HepG2 (cell line): ENCODE results near the gene SLC35F4. TPM values are rescaled to one million over a fixed set of nuclear protein-coding genes. Genes with fewer than 3 reads are reported as not detected.

Experiments
- ATAC-seq: fragments of 200-7000 bp; cut with Tn5 transposase; 3 replicates; pipeline ENCODE4 v1.9.1; 2020; ENCODE audit warnings: mild to moderate bottlenecking, moderate library complexity
- BruUV-seq: library from RNA; stranded (reverse); fragments of 400-500 nt; replicated peaks from 2 replicates; lab custom pipeline; 2021; lab: Mats Ljungman, UMichigan
- CTCF ChIA-PET: fragments of 300-600 bp; formaldehyde crosslinking; extraction: SDS; loops from one replicate; lab custom pipeline; 2021; ENCODE audit warnings: low total read pairs, inconsistent platforms, low intra/inter-chr PET ratio; lab: Yijun Ruan, JAX
- POLR2A ChIA-PET: fragments of 350-600 bp; sonication (Branson Sonifier 250); formaldehyde crosslinking; loops from one replicate; lab custom pipeline; 2020; ENCODE audit warnings: antibody characterized with exemption, inconsistent platforms; lab: Yijun Ruan, JAX
- DNase-seq: peaks from one replicate; pipeline ENCODE4 v3.0.0-alpha.2; 2015; ENCODE audit warnings: low spot score
- FAIRE-seq: peaks from 3 replicates; lab custom pipeline; 2011; peaks lifted over from hg19 to GRCh38; lab: Jason Lieb, UNC
- H2AFZ ChIP-seq: one replicate; pipeline ENCODE4 v1.6.1; 2011; ENCODE audit warnings: low read length, inconsistent platforms
- H3K27ac ChIP-seq: fragments of 300-600 bp; 3 replicates; pipeline ENCODE4 v1.8.0; 2011; ENCODE audit warnings: mixed run types, mild to moderate bottlenecking, mixed read lengths, low read length, inconsistent platforms; ENCODE audit not compliant: insufficient read depth; ENCODE audit errors: extremely low read length
- H3K27me3 ChIP-seq, 2 experiments: fragments of 200-600 bp in 1 of 2; 2 replicates in 1 of 2; 3 replicates in 1 of 2; pipeline versions ENCODE4 v1.6.0 to v1.8.0; 2011; ENCODE audit warnings: low read length in 2 of 2, mild to moderate bottlenecking in 2 of 2, moderate library complexity in 2 of 2, inconsistent platforms in 1 of 2; ENCODE audit not compliant: insufficient read depth in 2 of 2, control insufficient read depth in 1 of 2
- H3K36me3 ChIP-seq, 2 experiments: fragments of 200-600 bp in 1 of 2; replicated peaks in 1 of 2; 2 replicates in 1 of 2; 3 replicates in 1 of 2; pipeline versions ENCODE4 v1.5.1 to v1.8.0; 2011; ENCODE audit warnings: low read length in 2 of 2, inconsistent platforms in 1 of 2; ENCODE audit not compliant: insufficient read depth in 2 of 2, control insufficient read depth in 1 of 2
- H3K4me1 ChIP-seq: 2 replicates; pipeline ENCODE4 v1.5.1; 2012; ENCODE audit warnings: low read length, inconsistent platforms; ENCODE audit not compliant: insufficient read depth
- H3K4me2 ChIP-seq: 2 replicates; pipeline ENCODE4 v1.6.0; 2011; ENCODE audit warnings: low read depth, low read length, inconsistent platforms
- H3K4me3 ChIP-seq, 3 experiments: fragments of 200-600 bp in 1 of 3; sonication (generic), shearing (Covaris generic) in 1 of 3; replicated peaks in 1 of 3; 2 replicates each; pipeline ENCODE4 v1.5.1; 2011 to 2016; ENCODE audit warnings: low read length in 3 of 3, inconsistent platforms in 2 of 3, low read depth in 2 of 3, mild to moderate bottlenecking in 2 of 3, control low read depth in 1 of 3, mixed read lengths in 1 of 3; ENCODE audit not compliant: insufficient read depth in 1 of 3
- H3K79me2 ChIP-seq: one replicate; pipeline ENCODE4 v1.6.1; 2011; ENCODE audit warnings: low read length, inconsistent platforms; ENCODE audit not compliant: insufficient read depth
- H3K9ac ChIP-seq: 2 replicates; pipeline ENCODE4 v1.6.0; 2011; ENCODE audit warnings: mild to moderate bottlenecking, low read depth, low read length, inconsistent platforms; ENCODE audit not compliant: insufficient read depth
- H3K9me3 ChIP-seq: 2 replicates; pipeline ENCODE4 v1.5.1; 2012; ENCODE audit warnings: mild to moderate bottlenecking, low read length
- H4K20me1 ChIP-seq: 2 replicates; pipeline ENCODE4 v1.6.0; 2011; ENCODE audit warnings: inconsistent platforms, mild to moderate bottlenecking, low read length, moderate library complexity; ENCODE audit not compliant: insufficient read depth
- AHR ChIP-seq: IDR thresholded peaks from 2 replicates; pipeline ENCODE4 v1.6.1; 2018; ENCODE audit warnings: missing genetic modification reagents, missing compliant biosample characterization
- HOXA5 ChIP-seq: sonication (generic); formaldehyde crosslinking; IDR thresholded peaks from 2 replicates; pipeline ENCODE4 v1.4.0; 2020; ENCODE audit warnings: missing genetic modification reagents
- JUNB ChIP-seq: sonication (generic); formaldehyde crosslinking; IDR thresholded peaks from 2 replicates; pipeline ENCODE4 v1.8.0; 2022; ENCODE audit warnings: missing genetic modification reagents, mild to moderate bottlenecking, borderline replicate concordance
- MAFF ChIP-seq: IDR thresholded peaks from 2 replicates; pipeline ENCODE4 v1.6.1; 2011; ENCODE audit warnings: low read depth, low read length, improper control_type of control experiment
- MAFG ChIP-seq: sonication (generic); formaldehyde crosslinking; IDR thresholded peaks from 2 replicates; pipeline ENCODE4 v1.5.1; 2020; ENCODE audit warnings: mild to moderate bottlenecking, missing genetic modification reagents
- MAFK ChIP-seq, 2 experiments: IDR thresholded peaks in 1 of 2; conservative IDR thresholded peaks in 1 of 2; 2 replicates each; pipeline ENCODE4 v1.6.1; 2011; ENCODE audit warnings: improper control_type of control experiment in 2 of 2, low read length in 2 of 2
- NPAS2 ChIP-seq: sonication (generic); formaldehyde crosslinking; IDR thresholded peaks from 2 replicates; pipeline ENCODE4 v1.8.0; 2022; ENCODE audit warnings: mild to moderate bottlenecking, missing genetic modification reagents, borderline replicate concordance
- PLSCR1 ChIP-seq: sonication (generic); formaldehyde crosslinking; IDR thresholded peaks from 2 replicates; pipeline ENCODE4 v1.5.0; 2020; ENCODE audit warnings: missing genetic modification reagents, mild to moderate bottlenecking, borderline replicate concordance
- RELA ChIP-seq: sonication (generic); formaldehyde crosslinking; IDR thresholded peaks from 2 replicates; pipeline ENCODE4 v1.4.0; 2020; ENCODE audit warnings: missing genetic modification reagents
- RFX5 ChIP-seq: IDR thresholded peaks from 2 replicates; pipeline ENCODE4 v1.6.1; 2011; ENCODE audit warnings: low read depth, low read length, improper control_type of control experiment
- SMARCC2 ChIP-seq: fragments of 450-650 bp; IDR thresholded peaks from 2 replicates; pipeline ENCODE4 v1.6.1; 2017; ENCODE audit warnings: antibody characterized with exemption, mild to moderate bottlenecking
- YEATS4 ChIP-seq: sonication (generic); formaldehyde crosslinking; IDR thresholded peaks from 2 replicates; pipeline ENCODE4 v1.4.0; 2020; ENCODE audit warnings: missing genetic modification reagents, borderline replicate concordance
- ZNF331 ChIP-seq: sonication (generic); formaldehyde crosslinking; IDR thresholded peaks from 2 replicates; pipeline ENCODE4 v1.4.0; 2020; ENCODE audit warnings: missing genetic modification reagents
- ZNF33B ChIP-seq: sonication (generic); formaldehyde crosslinking; IDR thresholded peaks from 2 replicates; pipeline ENCODE4 v1.5.1; 2020; ENCODE audit warnings: mild to moderate bottlenecking, missing genetic modification reagents
- ZNF468 ChIP-seq: sonication (generic); formaldehyde crosslinking; IDR thresholded peaks from 2 replicates; pipeline ENCODE4 v1.8.0; 2022; ENCODE audit warnings: mild to moderate bottlenecking, moderate library complexity, missing genetic modification reagents
- ZNF670 ChIP-seq: sonication (generic); formaldehyde crosslinking; IDR thresholded peaks from 2 replicates; pipeline ENCODE4 v1.8.0; 2022; ENCODE audit warnings: mild to moderate bottlenecking, missing genetic modification reagents, borderline replicate concordance
- WGBS: methylation state at CpG from one replicate; pipeline ENCODE4 v1.1.6; 2017; ENCODE audit warnings: low lambda C conversion rate; 5-methylcytosine and 5-hydroxymethylcytosine counted together
- in situ Hi-C: cut with HindIII; loops from 2 replicates; pipeline ENCODE4 v1.10.0; 2017; ENCODE audit warnings: low pct_unique_long_range_greater_than_20kb; ENCODE audit not compliant: extremely low pct_ligation_motif_present
- intact Hi-C: fragments of 100-400 bp; cut with micrococcal nuclease; formaldehyde crosslinking; loops from one replicate; pipeline ENCODE4 v1.10.0; 2022; ENCODE audit not compliant: unreplicated experiment
- polyA plus RNA-seq, 8 experiments: library from polyadenylated mRNA; depleted of rRNA in 3 of 8; stranded (reverse) in 7 of 8; unstranded in 1 of 8; fragments of >200 nt; fragmentation: Illumina TruSeq in 4 of 8; extraction: Trizol in 4 of 8; gene quantifications; 2 replicates each; pipeline versions ENCODE4 v1.2.1 to v1.2.3, GENCODE V29; 2011 to 2016; ENCODE audit warnings: low read depth in 4 of 8, missing spikeins in 1 of 8, mixed read lengths in 1 of 8; ENCODE audit not compliant: insufficient read depth in 1 of 8
- total RNA-seq, 5 experiments: library from RNA; depleted of rRNA; stranded (reverse); fragments of >200 nt; fragmentation: Illumina TruSeq; extraction: Trizol; gene quantifications; 2 replicates each; pipeline ENCODE4 v1.2.3, GENCODE V29; 2016; ENCODE audit warnings: low read depth in 1 of 5
- TF ChIP-seq, protein P1 (sequence below): sonication (generic); formaldehyde crosslinking; IDR thresholded peaks from 2 replicates; pipeline ENCODE4 v1.5.1; 2020; ENCODE audit warnings: missing genetic modification reagents, mild to moderate bottlenecking, borderline replicate concordance

Gene SLC35F4
- total and polyA plus RNA-seq, 2 of the 13 experiments (the other 11 are each of a cell fraction or from before 2014, with no cell fraction given): not detected

GRCh38 chr14:57869617-57870016 is 3.7 kb upstream of the SLC35F4 start:
- CTCF ChIA-PET: no interaction called here
- ATAC-seq: peak; percentile 53; the same call in 2 of the 3 replicates
- in situ Hi-C loops (no loop called here), intact Hi-C loops (loop anchor here (2.0 kb wide), 1 partner anchor 383 kb away; no protein-coding TSS in a partner anchor)
- POLR2A ChIA-PET: no interaction called here
- no peak for FAIRE-seq
- Histone ChIP-seq H3K9ac (no peak overlapping the region), H3K36me3 (no peaks in the 10 kb centered on the region), H3K4me3 (no peak overlapping the region), H3K79me2 (no peaks in the 10 kb centered on the region), H3K27ac (no peak overlapping the region), H2AFZ (no peak overlapping the region), H3K27me3 (no peaks in the 10 kb centered on the region), H3K9me3 (no peaks in the 10 kb centered on the region), H4K20me1 (no peaks in the 10 kb centered on the region), H3K4me1 (peaks cover 11% of the 10 kb centered on the region), H3K4me2 (no peak overlapping the region)
- TF ChIP-seq MAFF (peak; percentile 95), JUNB (CRISPR knock-in tag) (no peak), MAFG (CRISPR knock-in tag) (peak; percentile 67; the same call in 1 of the 2 replicates), MAFK (conservative IDR thresholded peaks at IDR 0.05 in 1 of 2, IDR thresholded peaks at IDR 0.05 in 1 of 2; ENCODE audit: low read length in 2 of 2) (peak; percentile 95)
- no peak for DNase-seq
- no TSS peak for BruUV-seq

- H3K9ac ChIP-seq: no peak overlapping the region
- no peak overlapping the region for H3K27ac ChIP-seq
- no peak overlapping the region for H2AFZ ChIP-seq
- H3K79me2 ChIP-seq: no peaks in the 10 kb centered on the region
- peaks cover 11% of the 10 kb centered on the region for H3K4me1 ChIP-seq
- ATAC-seq (no peak), DNase-seq (no peak), FAIRE-seq (no peak)
- H3K4me2 ChIP-seq: no peak overlapping the region
- 45% methylated on average over 16 of the region's 19 CpGs for WGBS
- POLR2A ChIA-PET: no interaction called here
- H3K4me3 ChIP-seq: no peak overlapping the region
- no peaks in the 10 kb centered on the region for H3K27me3 ChIP-seq
- H3K36me3 ChIP-seq: no peaks in the 10 kb centered on the region
- intact Hi-C loops (no loop called here), in situ Hi-C loops (no loop called here)
- H3K9me3 ChIP-seq: no peaks in the 10 kb centered on the region
- H4K20me1 ChIP-seq: no peaks in the 10 kb centered on the region
- TF ChIP-seq ZNF670 (CRISPR knock-in tag): no peak
- no peak for TF ChIP-seq AHR (CRISPR knock-in tag)
- TF ChIP-seq PLSCR1 (CRISPR knock-in tag): no peak
- TF ChIP-seq, protein P1, sequence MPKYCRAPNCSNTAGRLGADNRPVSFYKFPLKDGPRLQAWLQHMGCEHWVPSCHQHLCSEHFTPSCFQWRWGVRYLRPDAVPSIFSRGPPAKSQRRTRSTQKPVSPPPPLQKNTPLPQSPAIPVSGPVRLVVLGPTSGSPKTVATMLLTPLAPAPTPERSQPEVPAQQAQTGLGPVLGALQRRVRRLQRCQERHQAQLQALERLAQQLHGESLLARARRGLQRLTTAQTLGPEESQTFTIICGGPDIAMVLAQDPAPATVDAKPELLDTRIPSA (CRISPR knock-in tag): no peak
- TF ChIP-seq RELA (CRISPR knock-in tag): no peak
- TF ChIP-seq RFX5: no peak
- no peak for TF ChIP-seq YEATS4 (CRISPR knock-in tag)
- TF ChIP-seq ZNF33B (CRISPR knock-in tag): no peak
- no peak for TF ChIP-seq HOXA5
- no peak for TF ChIP-seq SMARCC2
- no peak for TF ChIP-seq NPAS2 (CRISPR knock-in tag)
- no peak for TF ChIP-seq ZNF331 (CRISPR knock-in tag)
- TF ChIP-seq ZNF468: no peak
- BruUV-seq: no TSS peak
- CTCF ChIA-PET: no interaction called here
These were observed 360 bp upstream of the SLC35F4 start for GRCh38 chr14:57866199-57866705.
